ENCODE measurements around the gene CLEC16A. TPM values are rescaled to one million over a fixed set of nuclear protein-coding genes. Genes with fewer than 3 reads are reported as not detected.
"Not testable (repeated sequence)": the region's sequence is repeated elsewhere in the genome, so short reads cannot be mapped to it uniquely, and the experiment has no call there.

Gene CLEC16A
- total and polyA plus RNA-seq, 7 experiments from 2014 or later, result 14.7 to 38.2 (median 31.8) TPM

GRCh38 chr16:10929097-10929496, 15.3 kb upstream of the CLEC16A start:
- H3K4me3 ChIP-seq (ENCODE audit: low read length); H3K4me3 Mint-ChIP-seq; DNase-seq; H3K27ac ChIP-seq (ENCODE audit: low read depth, low read length); H3K27me3 Mint-ChIP-seq; ATAC-seq; H3K9me3 ChIP-seq (ENCODE audit: control insufficient read depth in 2 of 3, low read length in 3 of 3); H3K4me1 ChIP-seq (ENCODE audit: control insufficient read depth in 2 of 2, insufficient read depth in 2 of 2, low read length in 2 of 2); H3K9me3 Mint-ChIP-seq; CTCF ChIA-PET; H3K27me3 ChIP-seq (ENCODE audit: control insufficient read depth in 2 of 2, insufficient read depth in 2 of 2, low read length in 2 of 2); POLR2A ChIA-PET; intact Hi-C loops (cut with micrococcal nuclease): not testable (repeated sequence)
- Mint-ChIP-seq H3K4me1 (peaks cover 9 to 22% (median 17%) of the 10 kb centered on the region in 7 donors), H3K27ac (peak overlapping the region in 1 of 9 donors; percentile 14), H3K36me3 (peaks cover 7 to 52% (median 20%) of the 10 kb centered on the region in 5 donors)
- peaks cover 0 to 78% (median 0%) of the 10 kb centered on the region in 3 experiments for H3K36me3 ChIP-seq (ENCODE audit: control insufficient read depth in 2 of 3, insufficient read depth in 3 of 3, low read length in 3 of 3)

GRCh38 chr16:10929853-10930754, 14.3 kb upstream of the CLEC16A start:
- Mint-ChIP-seq H3K4me1 (peaks cover 11 to 32% (median 27%) of the 10 kb centered on the region in 7 donors), H3K27me3 (no peaks in the 10 kb centered on the region), H3K27ac (peak overlapping the region in 2 of 9 donors; percentile 22 to 46), H3K4me3 (no peak overlapping the region), H3K9me3 (peaks cover 0 to 2% (median 0%) of the 10 kb centered on the region in 11 donors), H3K36me3 (peaks cover 7 to 49% (median 17%) of the 10 kb centered on the region in 5 donors)
- peaks cover 0 to 12% of the 10 kb centered on the region in 2 donors for H3K4me1 ChIP-seq (ENCODE audit: control insufficient read depth in 2 of 2, insufficient read depth in 2 of 2, low read length in 2 of 2)
- no peak overlapping the region for H3K27ac ChIP-seq (ENCODE audit: low read depth, low read length)
- H3K27me3 ChIP-seq (ENCODE audit: control insufficient read depth in 2 of 2, insufficient read depth in 2 of 2, low read length in 2 of 2), result no peaks in the 10 kb centered on the region
- POLR2A ChIA-PET, result no interaction called here
- ATAC-seq (no peak), DNase-seq (no peak)
- no peak overlapping the region for H3K4me3 ChIP-seq (ENCODE audit: low read length)
- H3K9me3 ChIP-seq (ENCODE audit: control insufficient read depth in 2 of 3, low read length in 3 of 3), result no peaks in the 10 kb centered on the region
- intact Hi-C loops (cut with micrococcal nuclease), result no loop called here
- CTCF ChIA-PET, result no interaction called here
- H3K36me3 ChIP-seq (ENCODE audit: control insufficient read depth in 2 of 3, insufficient read depth in 3 of 3, low read length in 3 of 3), result peaks cover 0 to 79% (median 0%) of the 10 kb centered on the region in 3 experiments

GRCh38 chr16:10930755-10931093, 13.6 kb upstream of the CLEC16A start:
- DNase-seq (no peak), ATAC-seq (no peak)
- H3K4me1 Mint-ChIP-seq, result peaks cover 15 to 38% (median 31%) of the 10 kb centered on the region in 7 donors
- peaks cover 0 to 73% (median 0%) of the 10 kb centered on the region in 3 experiments for H3K36me3 ChIP-seq (ENCODE audit: control insufficient read depth in 2 of 3, insufficient read depth in 3 of 3, low read length in 3 of 3)
- H3K27ac ChIP-seq (ENCODE audit: low read depth, low read length), result no peak overlapping the region
- peaks cover 8 to 43% (median 12%) of the 10 kb centered on the region in 5 donors for H3K36me3 Mint-ChIP-seq
- H3K27me3 Mint-ChIP-seq, result no peaks in the 10 kb centered on the region
- ChIA-PET POLR2A (no interaction called here), CTCF (no interaction called here)
- no peak overlapping the region for H3K4me3 Mint-ChIP-seq
- H3K27me3 ChIP-seq (ENCODE audit: control insufficient read depth in 2 of 2, insufficient read depth in 2 of 2, low read length in 2 of 2), result no peaks in the 10 kb centered on the region
- H3K9me3 ChIP-seq (ENCODE audit: control insufficient read depth in 2 of 3, low read length in 3 of 3), result no peaks in the 10 kb centered on the region
- intact Hi-C loops (cut with micrococcal nuclease), result no loop called here
- peaks cover 0 to 2% (median 0%) of the 10 kb centered on the region in 11 donors for H3K9me3 Mint-ChIP-seq
- H3K4me3 ChIP-seq (ENCODE audit: low read length), result no peak overlapping the region
- H3K4me1 ChIP-seq (ENCODE audit: control insufficient read depth in 2 of 2, insufficient read depth in 2 of 2, low read length in 2 of 2), result peaks cover 3 to 17% of the 10 kb centered on the region in 2 donors
- H3K27ac Mint-ChIP-seq, result peak overlapping the region in 1 of 9 donors; percentile 16

GRCh38 chr16:10931134-10931533, 13.2 kb upstream of the CLEC16A start:
- Mint-ChIP-seq H3K27me3 (no peaks in the 10 kb centered on the region), H3K27ac (peak overlapping the region in 2 of 9 donors; percentile 18 to 25), H3K36me3 (peaks cover 8 to 38% (median 10%) of the 10 kb centered on the region in 5 donors), H3K4me3 (no peak overlapping the region), H3K9me3 (peaks cover 0 to 2% (median 0%) of the 10 kb centered on the region in 11 donors), H3K4me1 (peaks cover 19 to 42% (median 35%) of the 10 kb centered on the region in 7 donors)
- Histone ChIP-seq H3K9me3 (ENCODE audit: control insufficient read depth in 2 of 3, low read length in 3 of 3) (no peaks in the 10 kb centered on the region), H3K36me3 (ENCODE audit: control insufficient read depth in 2 of 3, insufficient read depth in 3 of 3, low read length in 3 of 3) (peaks cover 0 to 69% (median 0%) of the 10 kb centered on the region in 3 experiments), H3K4me3 (ENCODE audit: low read length) (no peak overlapping the region), H3K4me1 (ENCODE audit: control insufficient read depth in 2 of 2, insufficient read depth in 2 of 2, low read length in 2 of 2) (peaks cover 3 to 19% of the 10 kb centered on the region in 2 donors), H3K27me3 (ENCODE audit: control insufficient read depth in 2 of 2, insufficient read depth in 2 of 2, low read length in 2 of 2) (no peaks in the 10 kb centered on the region), H3K27ac (ENCODE audit: low read depth, low read length) (no peak overlapping the region)
- ChIA-PET CTCF (no interaction called here), POLR2A (no interaction called here)
- intact Hi-C loops (cut with micrococcal nuclease), result no loop called here
- DNase-seq, result no peak
- no peak for ATAC-seq

- Mint-ChIP-seq H3K36me3 (peaks cover 6 to 29% (median 10%) of the 10 kb centered on the region in 5 donors), H3K27me3 (no peaks in the 10 kb centered on the region), H3K27ac (peak overlapping the region in 2 of 9 donors; percentile 9 to 71), H3K4me1 (peaks cover 28 to 52% (median 45%) of the 10 kb centered on the region in 7 donors), H3K4me3 (no peak overlapping the region), H3K9me3 (peaks cover 0 to 2% (median 0%) of the 10 kb centered on the region in 11 donors)
- Histone ChIP-seq H3K27ac (ENCODE audit: low read depth, low read length) (no peak overlapping the region), H3K9me3 (ENCODE audit: control insufficient read depth in 2 of 3, low read length in 3 of 3) (no peaks in the 10 kb centered on the region), H3K4me1 (ENCODE audit: control insufficient read depth in 2 of 2, insufficient read depth in 2 of 2, low read length in 2 of 2) (peaks cover 10 to 28% of the 10 kb centered on the region in 2 donors), H3K27me3 (ENCODE audit: control insufficient read depth in 2 of 2, insufficient read depth in 2 of 2, low read length in 2 of 2) (no peaks in the 10 kb centered on the region), H3K36me3 (ENCODE audit: control insufficient read depth in 2 of 3, insufficient read depth in 3 of 3, low read length in 3 of 3) (peaks cover 0 to 59% (median 0%) of the 10 kb centered on the region in 3 experiments), H3K4me3 (ENCODE audit: low read length) (no peak overlapping the region)
- intact Hi-C loops (cut with micrococcal nuclease), result no loop called here
- ChIA-PET CTCF (no interaction called here), POLR2A (no interaction called here)
- ATAC-seq (no peak), DNase-seq (no peak)
These were observed 12.3 kb upstream of the CLEC16A start for GRCh38 chr16:10931977-10932632.

- no peaks in the 10 kb centered on the region for H3K9me3 ChIP-seq (ENCODE audit: control insufficient read depth in 2 of 3, low read length in 3 of 3)
- Mint-ChIP-seq H3K9me3 (no peaks in the 10 kb centered on the region), H3K27me3 (no peaks in the 10 kb centered on the region), H3K27ac (peak overlapping the region in 1 of 9 donors; percentile 46), H3K4me3 (no peak overlapping the region), H3K4me1 (peaks cover 38 to 62% (median 53%) of the 10 kb centered on the region in 7 donors), H3K36me3 (peaks cover 0 to 21% (median 2%) of the 10 kb centered on the region in 5 donors)
- ChIA-PET CTCF (no interaction called here), POLR2A (no interaction called here)
- no peak overlapping the region for H3K4me3 ChIP-seq (ENCODE audit: low read length)
- DNase-seq (no peak), ATAC-seq (no peak)
- intact Hi-C loops (cut with micrococcal nuclease), result no loop called here
- H3K4me1 ChIP-seq (ENCODE audit: control insufficient read depth in 2 of 2, insufficient read depth in 2 of 2, low read length in 2 of 2), result peaks cover 20 to 37% of the 10 kb centered on the region in 2 donors
- no peaks in the 10 kb centered on the region for H3K27me3 ChIP-seq (ENCODE audit: control insufficient read depth in 2 of 2, insufficient read depth in 2 of 2, low read length in 2 of 2)
- H3K36me3 ChIP-seq (ENCODE audit: control insufficient read depth in 2 of 3, insufficient read depth in 3 of 3, low read length in 3 of 3), result peaks cover 0 to 49% (median 0%) of the 10 kb centered on the region in 3 experiments
- no peak overlapping the region for H3K27ac ChIP-seq (ENCODE audit: low read depth, low read length)
These were observed 11.2 kb upstream of the CLEC16A start for GRCh38 chr16:10932959-10933710.
